GM03348 (cell line): Measurements from ENCODE around the gene TMEM31.
A peak's percentile ranks its signal among the peaks of the same experiment; 100 is the strongest.

Source experiments
- DNase-seq: peaks from one replicate; pipeline ENCODE4 v3.0.0; 2012; ENCODE audit warnings: low spot score

Gene TMEM31, protein sequence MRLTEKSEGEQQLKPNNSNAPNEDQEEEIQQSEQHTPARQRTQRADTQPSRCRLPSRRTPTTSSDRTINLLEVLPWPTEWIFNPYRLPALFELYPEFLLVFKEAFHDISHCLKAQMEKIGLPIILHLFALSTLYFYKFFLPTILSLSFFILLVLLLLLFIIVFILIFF

DNA sequence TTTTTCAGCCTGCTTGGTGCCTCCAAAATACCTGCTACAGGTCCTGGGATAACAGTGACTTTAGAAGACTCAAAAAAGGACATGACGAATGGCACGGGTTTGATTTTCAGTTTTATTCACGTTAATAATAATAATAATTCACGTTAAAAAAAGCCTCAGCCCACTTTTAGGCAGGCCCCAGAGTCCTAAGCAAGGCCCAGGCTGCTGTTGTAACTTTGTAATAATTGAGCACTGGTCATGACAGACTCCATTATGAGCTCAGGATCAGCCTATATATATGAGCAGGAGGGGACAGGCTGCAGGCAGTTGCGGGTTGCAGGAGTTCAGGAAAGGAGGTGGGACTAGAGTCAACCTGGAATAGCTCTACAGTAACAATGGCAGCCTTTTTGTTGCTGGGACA lies at the start of gene TMEM31:
TMEM31 (plus strand) TSS at position 301 of the 400 bp plus-strand sequence. CDS start 1,350 bp downstream, outside the sequence.
- no peak for DNase-seq

DNA sequence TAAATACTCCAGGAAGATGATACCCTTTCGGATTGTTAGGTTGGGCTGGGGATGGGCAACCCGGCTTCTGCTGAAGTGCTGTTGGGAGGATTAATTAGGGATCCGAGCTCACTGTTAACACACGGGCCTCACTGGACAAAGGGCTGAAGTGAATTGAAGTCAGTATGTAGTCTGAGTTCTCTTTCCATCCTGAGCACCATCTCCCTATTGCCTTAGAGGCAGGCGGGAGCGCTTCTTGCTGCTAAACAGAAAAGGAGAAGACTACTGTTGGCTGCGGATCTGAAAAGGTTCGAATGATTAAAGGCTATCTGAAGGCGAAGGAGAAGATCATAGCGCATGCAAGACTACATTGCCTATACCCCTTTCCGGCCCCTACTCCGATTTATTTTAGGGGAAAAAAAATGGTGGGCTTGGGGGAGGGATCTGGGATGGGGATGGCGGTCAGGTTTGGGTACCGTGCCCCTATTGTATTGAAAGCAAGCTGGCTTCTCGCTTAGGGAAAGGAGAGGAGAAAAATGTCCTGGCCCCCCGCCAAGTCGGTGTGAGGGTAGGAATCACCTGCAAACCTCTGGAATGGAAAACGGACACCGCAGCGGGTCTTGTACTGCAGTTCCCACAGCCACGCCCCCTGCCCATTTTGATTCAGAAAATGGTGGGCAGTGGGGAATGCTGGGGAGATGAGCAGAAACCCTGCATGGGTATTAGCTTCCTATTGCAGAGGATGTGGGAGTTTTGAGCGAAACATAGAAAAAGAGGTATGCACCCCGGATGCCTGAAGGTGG lies 46.5 kb upstream of the TMEM31 start:
- DNase-seq, result no peak

DNA sequence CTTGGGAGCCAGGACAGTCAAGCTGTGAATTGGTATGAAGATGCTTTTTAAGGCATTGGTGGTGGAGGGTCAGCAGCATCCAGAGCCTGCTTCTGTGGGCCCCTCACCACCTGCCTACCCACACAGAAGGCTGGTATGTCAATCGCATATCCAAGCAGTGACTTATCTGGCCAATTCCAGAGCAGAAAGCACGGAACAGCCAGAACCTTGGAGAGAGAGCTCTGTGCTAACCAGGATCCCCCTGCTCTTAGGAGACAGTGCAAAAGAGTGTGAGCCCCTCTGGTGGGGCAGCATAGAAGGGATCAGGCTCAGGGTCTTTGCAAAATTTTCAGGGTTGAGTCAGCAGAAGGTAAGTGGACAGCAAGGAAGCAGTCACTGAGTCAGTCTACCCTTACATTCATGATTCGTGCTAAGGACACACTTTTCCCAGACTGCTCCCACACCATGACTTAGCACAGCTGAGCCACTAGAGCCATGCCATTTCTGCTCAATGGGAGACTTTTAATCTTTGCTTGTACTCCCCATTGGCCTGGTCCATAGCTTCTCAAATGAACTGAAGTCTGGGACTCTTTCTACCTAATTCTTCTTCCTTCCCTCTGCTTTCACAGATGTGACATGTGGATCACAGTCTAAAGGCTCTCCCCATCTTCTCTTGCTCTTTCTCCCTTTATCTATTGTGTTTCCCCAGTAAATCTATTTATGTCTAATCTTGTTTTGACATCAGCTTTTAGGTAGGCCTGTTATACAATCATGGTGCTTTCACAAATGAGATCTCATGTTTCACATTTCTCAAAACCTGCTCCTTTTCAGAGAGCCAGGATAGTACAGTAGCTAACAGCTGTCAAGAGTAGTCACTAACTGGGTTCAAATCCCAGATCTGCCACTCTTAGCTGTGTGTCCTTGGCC lies 44.3 kb upstream of the TMEM31 start:
- no peak for DNase-seq

DNA sequence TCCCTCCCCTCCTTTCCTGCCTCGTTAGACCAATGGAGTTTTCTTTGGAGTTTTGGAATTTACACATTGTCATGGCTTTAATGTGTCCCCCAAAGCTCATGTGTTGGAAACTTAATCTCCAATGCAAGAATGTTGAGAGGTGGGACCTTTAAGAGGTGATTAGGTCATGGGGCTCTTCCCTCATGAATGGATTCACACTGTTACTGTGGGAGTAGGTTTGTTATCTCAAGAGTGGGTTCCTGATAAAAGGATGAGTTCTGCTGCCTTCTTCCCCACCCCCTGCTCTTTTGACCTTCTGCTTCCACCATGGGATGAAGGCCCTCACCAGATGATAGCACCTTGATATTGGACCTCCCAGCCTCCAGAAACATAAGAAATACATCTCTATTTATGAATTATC lies 41.0 kb upstream of the TMEM31 start:
- DNase-seq, result no peak

DNA sequence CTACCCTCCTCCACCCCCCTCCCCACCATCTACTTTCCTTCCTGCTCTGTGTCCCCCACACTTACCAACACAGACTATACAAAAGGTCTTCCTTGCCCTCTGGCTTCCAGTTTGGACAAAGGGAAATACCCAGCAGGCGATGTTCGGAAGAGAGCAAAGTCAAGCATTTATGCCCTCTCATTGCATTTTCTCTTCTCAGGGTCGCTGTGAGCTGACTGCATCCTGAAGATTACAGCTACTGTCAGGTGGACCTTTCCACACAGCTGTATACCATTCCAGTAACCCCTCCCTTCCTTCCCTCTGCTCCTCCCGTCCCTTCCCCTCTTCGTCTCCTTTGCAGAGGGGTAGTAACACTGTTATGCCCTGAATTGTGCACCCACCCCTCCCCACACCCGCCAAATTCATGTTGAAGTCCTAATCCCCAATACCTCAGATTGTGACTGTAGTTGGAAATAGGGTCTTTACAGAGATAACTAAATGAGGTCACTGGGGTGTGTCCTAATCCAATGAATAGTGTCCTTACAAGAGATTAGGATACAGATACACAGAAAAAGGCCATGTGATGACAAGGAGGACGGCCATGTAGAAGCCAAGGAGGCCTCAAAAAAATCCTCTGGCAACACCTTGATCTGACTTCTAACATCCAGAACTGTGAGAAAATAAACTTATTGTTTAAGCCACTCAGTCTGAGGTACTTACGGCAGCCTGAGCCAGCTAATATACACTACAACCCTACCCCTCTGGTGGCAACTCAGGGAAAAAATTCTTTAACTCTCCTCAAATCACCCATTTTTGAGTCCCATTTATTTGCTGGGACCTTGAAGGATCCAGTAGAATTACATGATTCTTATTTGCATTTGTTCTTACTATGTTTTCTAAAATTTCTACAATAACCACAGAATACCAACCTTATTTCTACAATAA lies 35.9 kb upstream of the TMEM31 start:
- no peak for DNase-seq

DNA sequence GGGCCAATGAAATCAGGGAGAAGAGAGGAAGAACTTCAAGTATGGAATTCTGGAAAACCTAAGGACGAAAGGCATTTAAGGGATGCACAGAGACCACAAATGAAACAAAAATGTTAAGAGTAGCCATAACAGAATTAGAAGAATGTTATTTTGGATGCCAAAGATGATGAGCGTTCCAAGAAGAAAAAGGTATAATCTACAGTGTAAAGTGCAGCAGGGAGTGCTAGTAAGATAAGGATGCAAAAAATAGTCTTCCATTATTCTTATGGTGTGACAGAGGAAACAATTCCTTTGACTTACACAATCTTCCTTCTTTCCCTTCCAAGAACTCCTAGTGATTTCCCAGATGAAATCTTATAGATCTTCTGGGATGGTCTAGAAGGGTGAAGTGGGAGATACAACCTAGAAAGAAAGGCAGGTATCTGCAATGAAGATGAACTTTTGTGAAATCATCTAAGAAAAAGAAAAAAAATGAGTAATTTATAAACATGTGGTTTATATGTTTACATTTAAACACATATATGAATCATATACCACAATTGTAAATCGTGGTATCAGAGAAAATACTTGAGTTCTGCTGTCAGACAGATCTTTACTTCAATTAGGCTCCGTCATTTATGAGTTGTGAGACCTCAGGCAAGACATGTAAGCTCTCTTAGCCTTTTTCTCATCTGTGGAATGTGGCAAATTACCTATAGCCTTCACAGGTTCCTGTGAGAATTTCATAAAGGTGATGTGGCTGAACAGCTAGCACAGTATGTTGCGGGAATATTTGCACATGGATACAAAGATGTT lies 32.3 kb upstream of the TMEM31 start:
- DNase-seq, result peak; percentile 36

DNA sequence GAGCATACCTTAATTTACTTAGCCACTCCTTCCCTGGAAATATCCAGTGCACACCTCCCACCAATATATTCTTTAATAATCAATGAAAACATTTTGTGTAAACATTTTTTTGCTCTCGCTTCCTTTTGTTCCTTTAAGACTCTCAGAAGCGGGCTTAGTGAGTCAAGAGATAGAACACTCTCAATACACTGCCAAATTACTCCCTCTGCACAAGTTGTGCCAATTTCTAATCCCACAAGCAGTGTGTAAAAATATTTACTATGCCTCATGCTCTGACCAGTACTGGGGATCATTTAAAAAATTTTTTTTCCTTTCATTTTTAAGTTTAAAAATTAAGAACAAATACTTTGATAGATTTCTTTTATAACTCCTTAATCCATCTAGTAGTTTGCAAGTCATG lies 29.3 kb upstream of the TMEM31 start:
- no peak for DNase-seq

DNA sequence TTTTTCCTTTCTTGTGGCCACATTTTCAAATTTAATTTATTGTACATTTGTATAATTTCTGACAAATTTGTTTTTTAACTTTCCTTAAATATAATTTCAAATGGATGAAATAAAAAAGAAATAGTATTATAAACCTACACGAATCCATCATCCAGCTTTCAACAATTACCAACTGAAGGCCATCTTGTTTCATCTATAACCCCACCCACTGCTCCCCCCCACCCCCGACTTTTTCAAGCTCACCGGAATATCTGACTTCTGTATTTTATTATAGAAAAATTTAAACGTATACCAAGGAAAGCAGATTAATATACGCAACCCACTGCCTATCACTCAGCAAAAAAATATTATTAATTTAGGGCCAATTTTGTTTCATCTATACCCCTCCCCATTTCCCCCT lies 25.3 kb upstream of the TMEM31 start:
- DNase-seq, result peak; percentile 24

DNA sequence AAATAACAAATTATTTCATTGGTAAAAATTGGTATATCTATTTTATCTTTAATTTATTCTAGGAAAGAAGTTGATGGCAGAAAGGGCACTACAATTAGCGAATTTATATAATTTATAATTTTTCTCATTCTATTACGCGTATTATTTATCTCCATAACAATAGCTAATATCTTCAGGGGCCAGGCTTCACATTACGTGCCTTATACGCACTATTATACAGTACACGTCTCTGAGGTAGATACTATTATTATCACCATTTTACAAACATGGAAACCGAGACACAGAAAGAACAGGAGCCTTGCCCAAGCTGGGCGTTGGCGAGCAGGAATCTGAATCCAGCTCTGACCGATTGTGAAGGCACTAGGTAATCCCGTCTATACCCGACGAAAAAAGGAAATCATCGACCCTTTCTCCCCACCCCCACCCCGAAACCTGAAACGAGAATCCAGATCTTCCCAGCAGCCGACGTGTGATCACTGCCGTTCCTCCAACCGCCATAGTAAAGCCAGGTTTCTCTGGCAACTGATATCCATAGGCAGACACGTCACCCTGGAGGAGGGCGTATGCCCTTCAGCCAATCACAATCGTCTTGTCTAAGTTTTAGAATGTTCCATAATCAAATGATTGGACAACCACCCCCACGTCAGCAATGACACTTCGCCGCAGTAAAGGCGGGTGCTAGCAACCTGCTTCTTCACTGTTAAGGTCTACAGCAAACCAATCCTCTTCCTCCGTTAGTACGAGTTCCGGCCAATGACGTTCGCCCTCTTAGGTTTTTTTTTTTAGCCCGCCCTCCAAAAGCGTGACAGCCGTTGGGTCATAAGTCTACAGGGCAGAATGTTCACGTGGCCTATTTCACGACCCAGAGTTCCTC lies 24.3 kb upstream of the TMEM31 start, which contains the start of gene MORF4L2:
MORF4L2 (minus strand) TSS at position 501 of the 874 bp plus-strand sequence. CDS start 9,672 bp downstream, outside the sequence.
- DNase-seq, result peak; percentile 77

DNA sequence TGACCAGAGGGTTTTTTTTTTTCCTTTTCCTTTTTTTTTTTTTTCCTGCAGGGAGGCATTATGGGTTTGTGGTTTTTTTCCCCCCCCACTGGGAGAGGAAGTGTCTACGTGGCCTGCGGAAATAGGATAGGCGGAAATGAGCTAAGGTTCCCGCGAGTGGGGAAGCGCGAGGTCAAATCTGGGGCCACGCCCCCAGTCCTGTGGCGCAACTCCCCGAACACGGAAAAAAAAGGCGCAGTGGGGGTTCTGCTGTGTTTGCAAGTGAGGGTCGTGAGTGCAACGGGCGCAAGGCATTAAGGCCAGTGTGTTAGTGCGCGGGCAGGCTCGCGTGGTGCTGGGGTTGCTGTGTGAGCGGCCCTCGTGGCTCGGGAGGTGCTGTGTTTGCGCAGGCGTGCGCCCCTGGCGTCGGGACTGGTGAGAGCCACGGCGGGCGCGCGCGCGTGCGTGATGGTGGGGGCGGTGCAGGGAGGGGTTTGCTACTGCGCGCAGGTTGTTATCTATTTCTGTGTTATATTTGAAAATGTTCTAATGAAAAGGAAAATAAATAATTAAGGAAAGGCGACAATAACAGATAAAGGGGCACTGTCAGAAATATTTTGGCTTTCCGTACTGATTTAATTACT lies 23.5 kb upstream of the TMEM31 start:
- DNase-seq, result peak; percentile 82

DNA sequence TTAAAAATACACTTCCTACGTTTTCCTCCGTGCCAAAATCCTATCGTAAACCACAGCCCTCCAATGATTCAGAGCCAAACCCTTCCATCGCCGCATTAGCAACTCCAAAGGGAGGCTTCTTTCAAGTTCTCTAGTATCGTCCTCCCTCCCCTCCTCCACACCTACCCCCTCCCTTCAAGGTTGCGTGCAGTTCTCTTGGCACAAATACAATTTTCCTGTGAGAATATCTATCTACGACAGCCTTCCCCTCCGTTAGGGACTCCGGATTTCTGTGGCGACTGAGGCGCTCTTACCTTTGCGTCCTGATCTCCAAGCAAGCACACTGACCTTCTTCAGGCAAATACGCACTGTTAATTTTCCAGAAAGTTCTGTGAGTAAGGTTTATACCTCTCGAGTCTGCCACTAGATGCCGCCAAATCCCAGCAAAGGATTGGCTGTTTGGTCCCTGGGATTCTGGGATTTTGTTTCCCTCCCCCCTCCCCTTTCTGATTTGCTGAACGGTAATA lies 23.0 kb upstream of the TMEM31 start:
- peak; percentile 61 for DNase-seq

DNA sequence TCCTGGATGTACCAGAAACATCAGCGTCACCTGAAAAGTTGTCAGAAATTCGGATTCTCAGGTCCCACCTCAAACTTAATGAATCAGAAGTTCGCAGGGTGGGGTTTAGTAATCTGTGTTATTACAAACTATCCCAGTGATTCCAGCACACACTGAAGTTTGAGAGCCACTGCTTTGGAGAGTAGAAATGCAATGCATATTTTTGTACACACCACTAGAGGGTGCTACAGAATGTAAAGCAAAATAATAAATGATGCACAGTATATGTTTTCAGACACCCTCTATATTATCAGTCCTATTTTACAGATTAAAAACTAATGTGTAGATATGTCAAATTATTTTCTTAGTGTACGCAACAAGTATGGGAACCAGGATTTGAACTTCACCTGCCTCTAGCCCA lies 21.8 kb upstream of the TMEM31 start:
- peak; percentile 21 for DNase-seq

DNA sequence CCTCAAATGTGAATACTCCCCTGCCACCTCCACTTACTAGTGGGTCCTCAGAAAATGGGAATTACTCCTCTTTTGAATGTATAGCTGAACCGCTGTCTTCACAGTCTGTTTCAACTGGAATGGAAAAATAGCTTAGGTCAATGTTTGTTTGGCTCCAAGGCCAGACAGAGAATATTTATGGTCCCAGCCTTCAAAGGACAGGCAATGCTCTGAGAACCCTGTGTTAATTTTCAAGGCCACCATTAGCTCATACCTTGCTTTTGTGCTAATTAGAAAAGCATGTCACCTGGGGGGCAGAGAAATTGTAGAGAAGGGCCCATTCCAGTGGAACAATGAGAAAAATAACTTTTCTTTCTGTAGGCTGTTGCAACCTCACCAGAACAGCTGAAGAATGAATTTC lies 19.6 kb upstream of the TMEM31 start:
- no peak for DNase-seq

DNA sequence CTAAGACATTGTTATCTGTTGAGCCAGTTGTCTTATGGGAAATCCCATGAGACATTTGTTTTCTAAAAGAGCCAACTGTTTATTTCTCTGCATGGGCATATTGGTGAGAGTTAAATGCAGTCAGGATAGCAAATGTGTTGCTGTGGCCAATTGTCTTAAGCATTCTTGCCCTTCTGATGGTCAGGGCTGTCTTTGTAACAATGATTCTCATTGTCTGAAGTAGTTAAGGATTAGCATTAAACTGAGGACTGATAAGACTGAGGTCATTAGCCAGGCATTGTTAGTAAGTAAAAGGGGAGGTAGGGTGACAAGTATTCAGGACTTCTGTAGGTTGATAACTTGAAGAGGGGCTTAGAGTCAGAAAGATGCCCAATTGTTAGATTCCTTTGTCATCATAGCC lies 13.0 kb upstream of the TMEM31 start:
- DNase-seq, result no peak

DNA sequence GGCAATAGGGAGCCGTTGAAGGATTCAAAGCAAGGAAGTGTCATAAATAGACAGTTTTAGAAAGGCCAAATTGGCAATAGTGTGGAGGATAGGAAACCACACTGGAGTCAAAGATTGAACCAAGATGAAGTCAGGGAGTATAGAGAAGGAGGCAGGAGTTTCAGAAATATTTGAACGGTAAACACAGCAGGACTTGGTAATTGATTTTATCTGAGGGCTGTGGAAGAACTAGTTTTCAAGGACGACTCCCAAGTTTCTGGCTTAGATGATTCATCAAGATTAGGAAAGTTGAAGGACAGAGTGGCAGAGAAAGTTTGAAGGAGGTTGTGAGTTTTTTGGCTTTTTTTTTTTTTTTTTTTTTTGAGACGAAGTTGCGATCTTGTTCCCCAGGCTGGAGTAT lies 11.5 kb upstream of the TMEM31 start:
- DNase-seq, result no peak

DNA sequence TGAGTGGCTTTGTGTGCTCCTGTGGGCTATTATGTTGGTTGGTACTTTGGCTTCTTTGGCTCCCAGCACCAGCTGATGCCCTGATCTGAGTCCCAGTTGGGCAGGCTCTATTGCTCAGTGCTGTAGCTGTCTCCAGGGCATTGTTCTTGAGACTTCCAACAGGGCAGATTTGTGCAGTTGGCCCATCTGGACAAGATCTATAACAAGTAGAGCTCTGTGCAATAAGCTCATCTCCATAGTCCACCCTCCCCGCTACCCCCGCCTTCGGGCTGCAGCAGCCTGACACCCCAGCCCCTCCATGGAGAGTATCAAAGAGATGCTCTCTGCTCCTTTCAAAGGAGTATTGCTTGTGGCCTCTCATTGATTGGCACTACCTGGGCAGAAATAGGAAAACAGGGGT lies 5.8 kb upstream of the TMEM31 start:
- DNase-seq, result no peak

DNA sequence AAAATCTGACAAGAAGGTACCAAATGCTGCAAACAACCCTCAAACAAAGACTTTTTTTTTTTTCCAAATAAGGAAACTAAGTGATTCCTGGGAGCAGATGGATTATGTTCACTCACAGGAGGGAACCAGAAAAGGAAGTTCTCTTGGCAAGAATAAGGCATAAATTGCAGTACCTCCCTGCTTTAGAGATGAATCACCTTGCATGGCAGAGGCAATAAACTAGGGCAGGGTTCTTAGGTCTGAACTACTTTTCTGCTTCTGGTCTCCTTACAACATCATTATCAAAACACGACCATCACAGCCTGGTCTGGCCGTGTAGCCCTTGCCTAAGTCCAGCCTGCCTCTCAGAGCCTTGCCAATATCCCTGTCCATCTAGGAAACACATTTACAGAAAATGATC lies 6.3 kb downstream of the TMEM31 start:
- DNase-seq, result peak; percentile 64

DNA sequence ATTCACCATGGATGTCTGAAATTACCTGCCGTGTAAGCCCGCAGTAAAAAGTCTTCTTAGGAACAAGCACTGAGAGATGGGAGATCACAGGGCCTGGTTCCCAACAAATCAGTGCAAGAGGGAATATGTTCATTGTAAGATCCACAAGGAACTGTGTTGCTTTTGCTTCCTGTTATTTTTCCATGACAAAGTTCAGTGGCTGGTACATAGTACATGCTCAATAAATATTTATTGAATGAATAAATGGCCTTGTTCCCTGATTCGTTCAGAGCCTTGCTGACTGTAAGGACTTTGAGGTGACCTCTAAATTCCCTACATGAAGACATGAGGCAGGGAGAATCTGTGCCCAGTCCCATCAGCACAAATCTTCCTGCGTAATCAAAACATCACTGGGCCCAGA lies 7.4 kb downstream of the TMEM31 start:
- no peak for DNase-seq

DNA sequence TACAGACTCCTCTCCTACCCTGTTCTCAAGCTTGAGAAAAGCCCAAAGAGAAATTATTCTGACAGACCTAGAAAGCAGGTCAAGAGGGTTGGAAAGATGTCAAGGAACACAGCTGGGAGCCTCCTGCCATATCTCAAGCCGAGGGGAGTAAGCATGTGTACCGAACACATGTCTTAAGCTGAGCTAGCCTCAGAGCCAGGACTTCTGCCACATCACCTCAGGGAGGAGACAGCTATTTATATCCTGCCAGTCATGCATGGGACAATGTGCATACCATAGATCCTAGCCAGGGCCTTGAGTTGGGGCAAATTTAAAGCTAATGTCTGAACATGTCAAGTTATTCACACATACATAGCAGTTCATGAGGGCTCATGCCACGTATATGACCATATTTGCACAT lies 11.8 kb downstream of the TMEM31 start:
- DNase-seq, result peak; percentile 19
